Choroid plexus epithelial cell (primary cell): ENCODE results near the gene ABHD5.

Experiments
- DNase-seq: peaks from one replicate; pipeline ENCODE4 v3.0.0-alpha.2; 2010; ENCODE audit warnings: low read depth
- H3K4me3 ChIP-seq: 2 replicates; pipeline ENCODE4 v1.5.1; 2011; ENCODE audit warnings: low read depth, mild to moderate bottlenecking, control low read depth, low read length, moderate library complexity
- TF ChIP-seq, protein P1 (sequence below): conservative IDR thresholded peaks from 2 replicates; pipeline ENCODE4 v1.5.1; 2011; ENCODE audit warnings: low read depth, mild to moderate bottlenecking, control low read depth, inconsistent platforms, low read length, moderate library complexity

The ABHD5 gene

DNA sequence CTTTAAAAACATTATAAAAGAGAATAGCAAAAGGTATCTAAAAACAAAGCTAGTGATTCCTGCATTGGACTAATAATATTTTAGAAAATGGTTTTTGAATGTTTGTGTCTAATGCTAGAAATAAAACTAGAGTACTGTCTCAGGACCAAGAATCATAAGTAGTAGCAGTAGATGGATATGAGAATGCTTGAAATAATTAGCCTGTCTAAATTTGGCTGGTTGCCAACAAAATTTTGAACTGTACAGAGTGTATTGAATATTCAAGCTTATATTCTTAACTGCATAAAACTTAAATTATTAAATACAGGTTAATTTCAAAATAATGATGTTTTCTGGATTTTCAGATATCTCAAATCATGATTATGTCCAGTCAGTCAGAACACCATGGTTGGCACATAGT lies 14.0 kb downstream of the ABHD5 start:
- TF ChIP-seq, protein P1, sequence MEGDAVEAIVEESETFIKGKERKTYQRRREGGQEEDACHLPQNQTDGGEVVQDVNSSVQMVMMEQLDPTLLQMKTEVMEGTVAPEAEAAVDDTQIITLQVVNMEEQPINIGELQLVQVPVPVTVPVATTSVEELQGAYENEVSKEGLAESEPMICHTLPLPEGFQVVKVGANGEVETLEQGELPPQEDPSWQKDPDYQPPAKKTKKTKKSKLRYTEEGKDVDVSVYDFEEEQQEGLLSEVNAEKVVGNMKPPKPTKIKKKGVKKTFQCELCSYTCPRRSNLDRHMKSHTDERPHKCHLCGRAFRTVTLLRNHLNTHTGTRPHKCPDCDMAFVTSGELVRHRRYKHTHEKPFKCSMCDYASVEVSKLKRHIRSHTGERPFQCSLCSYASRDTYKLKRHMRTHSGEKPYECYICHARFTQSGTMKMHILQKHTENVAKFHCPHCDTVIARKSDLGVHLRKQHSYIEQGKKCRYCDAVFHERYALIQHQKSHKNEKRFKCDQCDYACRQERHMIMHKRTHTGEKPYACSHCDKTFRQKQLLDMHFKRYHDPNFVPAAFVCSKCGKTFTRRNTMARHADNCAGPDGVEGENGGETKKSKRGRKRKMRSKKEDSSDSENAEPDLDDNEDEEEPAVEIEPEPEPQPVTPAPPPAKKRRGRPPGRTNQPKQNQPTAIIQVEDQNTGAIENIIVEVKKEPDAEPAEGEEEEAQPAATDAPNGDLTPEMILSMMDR: no peak
- peak; percentile 48 for DNase-seq
- H3K4me3 ChIP-seq: no peak overlapping the region

DNA sequence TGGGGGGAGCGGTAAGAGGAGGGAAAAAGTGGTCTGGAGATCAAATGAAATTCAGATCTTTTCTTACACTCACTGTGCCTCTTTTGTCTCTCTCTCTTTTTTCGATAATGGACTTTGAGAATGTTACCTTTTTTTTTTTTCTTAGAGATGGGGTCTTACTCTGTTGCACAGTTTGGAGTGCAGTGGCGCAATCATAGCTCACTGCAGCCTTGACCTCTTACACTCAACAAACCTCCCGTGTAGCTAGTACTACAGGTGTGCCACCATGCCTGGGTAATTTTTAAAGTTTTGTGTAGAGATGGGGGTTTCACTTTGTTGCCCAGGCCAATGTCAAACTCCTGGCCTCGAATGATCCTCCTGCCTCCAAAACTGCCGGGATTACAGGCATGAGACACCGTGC lies 15.6 kb downstream of the ABHD5 start:
- TF ChIP-seq, protein P1: no peak
- no peak overlapping the region for H3K4me3 ChIP-seq
- no peak for DNase-seq

DNA sequence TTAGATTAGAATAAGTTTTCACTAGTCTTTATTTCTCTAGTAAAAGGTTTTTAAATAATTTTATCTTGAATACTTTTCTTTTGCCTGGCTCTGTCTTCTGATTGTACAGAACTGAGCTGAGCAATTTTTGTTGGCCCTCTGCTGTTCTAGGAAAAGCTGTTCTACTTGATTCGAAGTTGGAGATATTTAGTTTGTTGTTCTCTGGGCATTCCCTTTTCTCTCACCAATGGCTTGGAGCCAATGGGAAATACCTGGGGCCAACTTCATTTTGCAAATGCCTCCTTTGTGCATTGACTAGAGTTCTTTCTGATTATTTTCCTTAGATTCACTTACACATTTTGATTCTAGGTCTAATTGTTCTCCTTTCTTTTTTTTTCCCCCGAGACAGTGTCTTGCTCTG lies 16.5 kb downstream of the ABHD5 start:
- DNase-seq: peak; percentile 58
- TF ChIP-seq, protein P1: peak; percentile 28
- H3K4me3 ChIP-seq: no peak overlapping the region

DNA sequence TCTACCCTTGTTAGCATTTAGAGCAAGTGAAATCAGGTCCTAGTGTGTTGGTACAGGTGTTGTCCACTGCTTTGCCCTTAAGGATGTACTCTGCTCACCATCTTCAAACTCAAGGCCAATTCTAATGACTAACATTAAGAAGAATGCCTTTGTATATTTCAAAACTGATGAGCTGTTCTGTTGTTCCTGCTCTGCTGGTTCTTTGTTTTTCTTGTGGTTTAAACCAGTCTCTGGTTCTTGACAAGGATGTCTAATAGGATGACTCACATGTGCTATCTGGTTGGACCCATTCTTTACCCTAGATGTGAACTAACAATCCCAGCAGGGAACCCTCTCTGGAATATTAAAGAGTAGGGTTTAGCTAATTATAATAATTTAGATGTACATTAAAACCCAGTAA lies 17.3 kb downstream of the ABHD5 start:
- H3K4me3 ChIP-seq: no peak overlapping the region
- DNase-seq: peak; percentile 96
- TF ChIP-seq, protein P1: no peak

DNA sequence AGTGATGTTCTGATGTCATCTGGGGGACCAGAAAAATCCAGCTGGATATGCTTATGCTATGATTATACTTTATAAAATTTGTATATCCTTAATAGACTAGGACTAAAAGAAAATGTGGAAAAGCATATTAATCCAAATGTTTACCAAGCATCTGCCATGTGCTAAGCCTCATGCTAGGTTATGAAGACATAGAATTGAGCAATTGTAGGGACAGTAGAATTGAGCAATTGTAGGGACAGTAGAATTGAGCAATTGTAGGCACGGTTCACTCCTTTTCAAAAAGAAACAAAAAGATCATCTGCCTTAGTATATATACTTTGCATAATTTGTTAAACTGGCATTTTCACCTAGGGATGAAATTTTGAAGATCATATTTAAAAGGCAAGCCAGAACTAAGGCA lies 18.3 kb downstream of the ABHD5 start:
- H3K4me3 ChIP-seq: no peak overlapping the region
- TF ChIP-seq, protein P1: no peak
- DNase-seq: peak; percentile 84

DNA sequence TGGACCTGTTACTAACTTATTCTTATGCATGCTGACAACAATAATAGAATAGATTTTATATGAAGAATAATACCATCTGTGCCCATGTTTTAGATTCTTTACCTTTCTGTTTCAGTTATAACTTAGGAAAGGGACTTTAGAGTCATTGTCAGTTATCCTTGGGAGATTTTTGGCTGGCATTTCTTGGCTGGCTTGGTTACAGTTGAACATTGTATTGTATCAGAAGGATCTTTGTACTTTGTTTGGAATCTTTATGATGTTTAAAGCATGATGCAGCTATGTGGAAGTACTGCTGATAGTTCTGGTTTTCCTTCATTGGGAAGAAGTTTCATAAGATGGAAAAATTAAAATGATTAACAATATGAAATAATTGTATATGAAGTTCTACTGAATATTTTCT lies 19.9 kb downstream of the ABHD5 start:
- no peak for DNase-seq
- TF ChIP-seq, protein P1: no peak

DNA sequence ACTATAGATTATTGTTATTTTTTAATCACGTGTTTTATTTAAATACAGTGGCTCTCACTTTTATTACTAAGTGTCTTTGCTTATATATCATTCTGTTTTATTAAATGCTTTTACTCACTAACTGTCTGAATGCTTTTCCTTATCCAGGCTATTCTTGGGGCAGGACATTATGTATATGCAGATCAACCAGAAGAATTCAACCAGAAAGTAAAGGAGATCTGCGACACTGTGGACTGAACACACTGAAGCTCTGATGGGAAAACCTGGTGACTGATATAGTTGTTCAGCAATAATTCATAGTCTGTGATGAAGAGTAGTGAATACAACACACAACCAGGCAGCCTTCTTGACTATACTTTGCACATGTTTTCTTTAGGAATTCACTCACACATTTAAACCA lies 27.6 kb downstream of the ABHD5 start:
- H3K4me3 ChIP-seq: no peak overlapping the region
- TF ChIP-seq, protein P1: no peak
- DNase-seq: no peak

More for the DNA sequence above, 19.9 kb downstream of the ABHD5 start:
- no peak overlapping the region for H3K4me3 ChIP-seq
